MCF 10A (cell line): Measurements from ENCODE around the gene MED12. TPM values are rescaled to one million over a fixed set of nuclear protein-coding genes. Genes with fewer than 3 reads are reported as not detected.
A peak's percentile ranks its signal among the peaks of the same experiment; 100 is the strongest.

Source experiments
- BruUV-seq: library from RNA; stranded (reverse); fragments of 400-500 nt; replicated peaks from 2 replicates; lab custom pipeline; 2021; lab: Mats Ljungman, UMichigan
- CTCF ChIA-PET: fragments of 300-600 bp; sonication (Branson Sonifier 250); formaldehyde crosslinking; extraction: SDS; loops from one replicate; lab custom pipeline; 2021; ENCODE audit warnings: antibody characterized with exemption, inconsistent platforms; lab: Yijun Ruan, JAX
- POLR2A ChIA-PET: fragments of 300-600, 350-650 bp; sonication (Branson Sonifier 250); formaldehyde crosslinking; extraction: SDS; loops from one replicate; lab custom pipeline; 2020; ENCODE audit warnings: antibody characterized with exemption, inconsistent platforms; lab: Yijun Ruan, JAX
- DNase-seq: peaks from one replicate; pipeline ENCODE4 v3.0.0-alpha.2; 2018; ENCODE audit not compliant: unreplicated experiment
- H3K27ac Mint-ChIP-seq: one replicate; pipeline ENCODE4 v1.8.0; 2022; ENCODE audit warnings: mild to moderate bottlenecking, low read depth, mixed read lengths; ENCODE audit not compliant: unreplicated experiment
- H3K27me3 Mint-ChIP-seq: one replicate; pipeline ENCODE4 v1.8.0; 2022; ENCODE audit warnings: mixed read lengths; ENCODE audit not compliant: insufficient read depth, unreplicated experiment
- H3K36me3 Mint-ChIP-seq: one replicate; pipeline ENCODE4 v1.8.0; 2022; ENCODE audit warnings: mild to moderate bottlenecking, moderate library complexity, mixed read lengths; ENCODE audit not compliant: insufficient read depth, unreplicated experiment
- H3K4me1 Mint-ChIP-seq: one replicate; pipeline ENCODE4 v1.8.0; 2022; ENCODE audit warnings: mixed read lengths; ENCODE audit not compliant: insufficient read depth, unreplicated experiment
- H3K4me3 Mint-ChIP-seq: one replicate; pipeline ENCODE4 v1.8.0; 2022; ENCODE audit warnings: mild to moderate bottlenecking, moderate library complexity, mixed read lengths; ENCODE audit not compliant: unreplicated experiment
- H3K9me3 Mint-ChIP-seq: one replicate; pipeline ENCODE4 v1.8.0; 2022; ENCODE audit warnings: mixed read lengths; ENCODE audit not compliant: unreplicated experiment
- intact Hi-C: fragments of 100-400 bp; cut with micrococcal nuclease; formaldehyde crosslinking; loops from 2 replicates; pipeline ENCODE4 v1.14.1; 2022
- total RNA-seq: library from RNA; stranded (reverse); gene quantifications from 2 replicates; pipeline ENCODE4 v1.2.3, GENCODE V29; 2022
- TF ChIP-seq, protein P1 (sequence below): fragments of 200-600 bp; IDR thresholded peaks from one replicate; pipeline ENCODE4 v1.8.0; 2022; ENCODE audit warnings: antibody characterized with exemption, mild to moderate bottlenecking; ENCODE audit not compliant: unreplicated experiment

Gene MED12
- total RNA-seq, 1 experiment from 2014 or later: 36.6 TPM

DNA sequence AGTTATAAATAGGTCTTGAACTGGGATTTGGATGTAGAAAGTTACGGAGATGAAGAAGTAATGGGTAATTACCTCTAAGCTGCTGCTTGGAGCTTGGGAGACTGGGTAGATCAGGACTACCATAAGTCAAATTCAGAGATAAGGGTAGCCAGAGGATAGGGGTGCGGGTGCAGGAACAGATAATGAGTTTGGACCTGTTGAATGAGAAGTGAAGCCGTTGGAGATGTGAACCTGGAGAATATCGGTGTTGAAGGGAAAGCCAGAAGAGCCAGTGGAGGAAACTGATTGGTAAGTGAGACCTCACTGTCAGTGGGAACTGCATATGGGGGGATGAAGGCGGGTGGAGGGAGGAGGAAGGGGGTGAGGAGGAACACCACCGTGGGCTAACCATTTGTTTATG is 23.4 kb upstream of the MED12 start:
- intact Hi-C loops: no loop called here
- POLR2A ChIA-PET: interaction anchor here (1.1 kb wide), 1 partner anchor 9 kb away, joined by 3 read pairs; no protein-coding TSS in a partner anchor
- Mint-ChIP-seq H3K9me3 (no peaks in the 10 kb centered on the region), H3K36me3 (no peaks in the 10 kb centered on the region), H3K27ac (peak overlapping the region; percentile 84), H3K4me3 (peak overlapping the region; percentile 82), H3K27me3 (peaks cover 60% of the 10 kb centered on the region), H3K4me1 (no peaks in the 10 kb centered on the region)
- CTCF ChIA-PET: no interaction called here
- TF ChIP-seq, protein P1, sequence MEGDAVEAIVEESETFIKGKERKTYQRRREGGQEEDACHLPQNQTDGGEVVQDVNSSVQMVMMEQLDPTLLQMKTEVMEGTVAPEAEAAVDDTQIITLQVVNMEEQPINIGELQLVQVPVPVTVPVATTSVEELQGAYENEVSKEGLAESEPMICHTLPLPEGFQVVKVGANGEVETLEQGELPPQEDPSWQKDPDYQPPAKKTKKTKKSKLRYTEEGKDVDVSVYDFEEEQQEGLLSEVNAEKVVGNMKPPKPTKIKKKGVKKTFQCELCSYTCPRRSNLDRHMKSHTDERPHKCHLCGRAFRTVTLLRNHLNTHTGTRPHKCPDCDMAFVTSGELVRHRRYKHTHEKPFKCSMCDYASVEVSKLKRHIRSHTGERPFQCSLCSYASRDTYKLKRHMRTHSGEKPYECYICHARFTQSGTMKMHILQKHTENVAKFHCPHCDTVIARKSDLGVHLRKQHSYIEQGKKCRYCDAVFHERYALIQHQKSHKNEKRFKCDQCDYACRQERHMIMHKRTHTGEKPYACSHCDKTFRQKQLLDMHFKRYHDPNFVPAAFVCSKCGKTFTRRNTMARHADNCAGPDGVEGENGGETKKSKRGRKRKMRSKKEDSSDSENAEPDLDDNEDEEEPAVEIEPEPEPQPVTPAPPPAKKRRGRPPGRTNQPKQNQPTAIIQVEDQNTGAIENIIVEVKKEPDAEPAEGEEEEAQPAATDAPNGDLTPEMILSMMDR: no peak
- TSS peak; percentile 82 for BruUV-seq
- no peak for DNase-seq

GRCh38 chrX:71095555-71095980 is 22.8 kb upstream of the MED12 start, which contains the start of gene FOXO4:
Gene FOXO4, plus strand, starts transcription at chrX:71095851. Its CDS starts 678 bp downstream, at chrX:71096529.
- Mint-ChIP-seq H3K27ac (peak within 1 kb of the TSS; percentile 84), H3K36me3 (no peaks in the 10 kb centered on the region), H3K9me3 (no peaks in the 10 kb centered on the region), H3K4me3 (peak within 1 kb of the TSS; percentile 82), H3K27me3 (peaks cover 65% of the 10 kb centered on the region), H3K4me1 (no peaks in the 10 kb centered on the region)
- no TSS peak for BruUV-seq
- intact Hi-C loops: no loop called here
- DNase-seq: peak; percentile 77
- POLR2A ChIA-PET: interaction anchor here (0.7 to 1.3 kb wide), 4 partner anchors 22 to 85 kb away, joined by 3 to 5 read pairs (median 4); partner anchors contain the start of gene MED12
- TF ChIP-seq, protein P1: no peak
- CTCF ChIA-PET: no interaction called here

DNA sequence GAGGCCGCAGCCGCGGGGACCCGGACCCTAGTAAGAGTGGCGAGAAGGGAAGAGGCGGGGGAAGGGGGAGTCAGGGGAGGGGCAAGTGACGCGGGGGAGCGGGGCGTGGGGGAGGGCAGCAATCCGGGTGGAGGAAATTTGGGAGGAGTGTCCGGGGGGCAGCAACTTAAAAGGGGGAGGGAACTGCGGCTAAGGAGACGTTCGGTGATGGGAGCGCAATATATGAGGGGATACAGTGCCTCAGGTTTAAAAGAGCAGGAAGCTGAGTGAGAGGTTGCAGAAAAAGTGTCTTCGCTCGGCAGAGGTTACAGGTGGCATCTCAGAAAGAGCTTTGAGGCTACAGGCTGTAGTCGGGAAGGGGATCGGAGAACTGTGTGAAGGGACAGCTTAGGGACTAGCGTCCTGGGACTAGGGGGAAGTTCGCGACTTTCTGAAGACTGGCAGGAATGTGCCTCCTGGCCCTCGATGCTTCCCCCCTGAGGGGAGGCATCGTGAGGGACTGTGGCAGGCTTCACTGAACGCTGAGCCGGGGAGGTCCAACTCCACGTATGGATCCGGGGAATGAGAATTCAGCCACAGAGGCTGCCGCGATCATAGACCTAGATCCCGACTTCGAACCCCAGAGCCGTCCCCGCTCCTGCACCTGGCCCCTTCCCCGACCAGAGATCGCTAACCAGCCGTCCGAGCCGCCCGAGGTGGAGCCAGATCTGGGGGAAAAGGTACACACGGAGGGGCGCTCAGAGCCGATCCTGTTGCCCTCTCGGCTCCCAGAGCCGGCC is 22.2 kb upstream of the MED12 start:
- DNase-seq: peak; percentile 34
- Mint-ChIP-seq H3K4me3 (peak overlapping the region; percentile 82), H3K27me3 (peaks cover 66% of the 10 kb centered on the region), H3K36me3 (no peaks in the 10 kb centered on the region), H3K9me3 (no peaks in the 10 kb centered on the region), H3K4me1 (no peaks in the 10 kb centered on the region), H3K27ac (peak overlapping the region; percentile 84)
- ChIA-PET CTCF (no interaction called here), POLR2A (interaction anchor here (0.7 to 1.3 kb wide), 4 partner anchors 22 to 84 kb away, joined by 3 to 5 read pairs (median 4); partner anchors contain the start of gene MED12)
- TF ChIP-seq, protein P1: no peak
- BruUV-seq: TSS peak; percentile 33
- intact Hi-C loops: no loop called here

GRCh38 chrX:71096760-71097032 is 21.7 kb upstream of the MED12 start:
- ChIA-PET POLR2A (interaction anchor here (1.0 to 1.3 kb wide), 3 partner anchors 21 to 34 kb away, joined by 3 to 5 read pairs (median 4); partner anchors contain the start of gene MED12), CTCF (no interaction called here)
- Mint-ChIP-seq H3K27ac (no peak overlapping the region), H3K4me1 (no peaks in the 10 kb centered on the region), H3K36me3 (no peaks in the 10 kb centered on the region), H3K27me3 (peaks cover 66% of the 10 kb centered on the region), H3K4me3 (peak overlapping the region; percentile 82), H3K9me3 (no peaks in the 10 kb centered on the region)
- BruUV-seq: no TSS peak
- intact Hi-C loops: no loop called here
- TF ChIP-seq, protein P1: no peak
- no peak for DNase-seq
